HepG2 (cell line): ENCODE measurements around the gene TMED3.

Experiments used
- BHLHE40 ChIP-seq: IDR thresholded peaks from 2 replicates; pipeline ENCODE4 v1.6.1; 2011; ENCODE audit warnings: low read length, improper control_type of control experiment
- ESRRA ChIP-seq: sonication (generic); formaldehyde crosslinking; IDR thresholded peaks from 2 replicates; pipeline ENCODE4 v1.5.1; 2020; ENCODE audit warnings: mild to moderate bottlenecking, low read depth, missing genetic modification reagents
- FOXM1 ChIP-seq: sonication (generic); formaldehyde crosslinking; IDR thresholded peaks from 2 replicates; pipeline ENCODE4 v1.5.0; 2020; ENCODE audit warnings: missing genetic modification reagents
- NCOA2 ChIP-seq: sonication (generic); formaldehyde crosslinking; IDR thresholded peaks from 2 replicates; pipeline ENCODE4 v1.8.0; 2022; ENCODE audit warnings: inconsistent platforms
- ZNF251 ChIP-seq: sonication (generic); formaldehyde crosslinking; IDR thresholded peaks from 2 replicates; pipeline ENCODE4 v1.9.0; 2021; ENCODE audit warnings: mild to moderate bottlenecking, missing genetic modification reagents
- TF ChIP-seq, protein P1 (sequence below): sonication (generic); formaldehyde crosslinking; IDR thresholded peaks from 2 replicates; pipeline ENCODE4 v1.4.0; 2020; ENCODE audit warnings: mild to moderate bottlenecking, missing genetic modification reagents
- TF ChIP-seq, protein P2 (sequence below): sonication (generic); formaldehyde crosslinking; IDR thresholded peaks from 2 replicates; pipeline ENCODE4 v1.5.0; 2020; ENCODE audit warnings: mild to moderate bottlenecking, missing genetic modification reagents, moderate library complexity
- TF ChIP-seq, protein P3 (sequence below): sonication (generic); formaldehyde crosslinking; IDR thresholded peaks from 2 replicates; pipeline ENCODE4 v1.4.0; 2020; ENCODE audit warnings: missing genetic modification reagents

DNA sequence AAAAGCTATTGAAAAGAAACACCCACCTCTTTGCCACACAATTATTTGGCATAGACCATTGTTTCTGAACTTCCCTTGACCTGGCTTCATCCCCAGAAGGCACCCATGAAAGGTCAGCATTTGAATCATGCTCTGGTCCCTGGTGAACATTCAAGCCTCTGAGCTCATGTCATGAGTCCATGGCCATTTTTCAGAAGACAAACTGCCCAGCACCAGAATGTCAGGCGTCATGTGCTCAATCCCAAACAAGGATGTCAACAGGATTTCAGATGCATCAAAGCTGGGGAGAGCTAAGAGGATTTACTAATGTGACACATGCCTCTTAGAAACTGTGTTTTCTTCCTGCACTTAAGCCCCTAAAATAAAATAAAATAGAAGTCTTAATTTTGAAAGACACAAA is 41.3 kb downstream of the TMED3 start:
- TF ChIP-seq, protein P1, sequence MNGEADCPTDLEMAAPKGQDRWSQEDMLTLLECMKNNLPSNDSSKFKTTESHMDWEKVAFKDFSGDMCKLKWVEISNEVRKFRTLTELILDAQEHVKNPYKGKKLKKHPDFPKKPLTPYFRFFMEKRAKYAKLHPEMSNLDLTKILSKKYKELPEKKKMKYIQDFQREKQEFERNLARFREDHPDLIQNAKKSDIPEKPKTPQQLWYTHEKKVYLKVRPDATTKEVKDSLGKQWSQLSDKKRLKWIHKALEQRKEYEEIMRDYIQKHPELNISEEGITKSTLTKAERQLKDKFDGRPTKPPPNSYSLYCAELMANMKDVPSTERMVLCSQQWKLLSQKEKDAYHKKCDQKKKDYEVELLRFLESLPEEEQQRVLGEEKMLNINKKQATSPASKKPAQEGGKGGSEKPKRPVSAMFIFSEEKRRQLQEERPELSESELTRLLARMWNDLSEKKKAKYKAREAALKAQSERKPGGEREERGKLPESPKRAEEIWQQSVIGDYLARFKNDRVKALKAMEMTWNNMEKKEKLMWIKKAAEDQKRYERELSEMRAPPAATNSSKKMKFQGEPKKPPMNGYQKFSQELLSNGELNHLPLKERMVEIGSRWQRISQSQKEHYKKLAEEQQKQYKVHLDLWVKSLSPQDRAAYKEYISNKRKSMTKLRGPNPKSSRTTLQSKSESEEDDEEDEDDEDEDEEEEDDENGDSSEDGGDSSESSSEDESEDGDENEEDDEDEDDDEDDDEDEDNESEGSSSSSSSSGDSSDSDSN: no peak
- no peak for TF ChIP-seq ESRRA (CRISPR knock-in tag)
- no peak for TF ChIP-seq BHLHE40
- TF ChIP-seq, protein P2, sequence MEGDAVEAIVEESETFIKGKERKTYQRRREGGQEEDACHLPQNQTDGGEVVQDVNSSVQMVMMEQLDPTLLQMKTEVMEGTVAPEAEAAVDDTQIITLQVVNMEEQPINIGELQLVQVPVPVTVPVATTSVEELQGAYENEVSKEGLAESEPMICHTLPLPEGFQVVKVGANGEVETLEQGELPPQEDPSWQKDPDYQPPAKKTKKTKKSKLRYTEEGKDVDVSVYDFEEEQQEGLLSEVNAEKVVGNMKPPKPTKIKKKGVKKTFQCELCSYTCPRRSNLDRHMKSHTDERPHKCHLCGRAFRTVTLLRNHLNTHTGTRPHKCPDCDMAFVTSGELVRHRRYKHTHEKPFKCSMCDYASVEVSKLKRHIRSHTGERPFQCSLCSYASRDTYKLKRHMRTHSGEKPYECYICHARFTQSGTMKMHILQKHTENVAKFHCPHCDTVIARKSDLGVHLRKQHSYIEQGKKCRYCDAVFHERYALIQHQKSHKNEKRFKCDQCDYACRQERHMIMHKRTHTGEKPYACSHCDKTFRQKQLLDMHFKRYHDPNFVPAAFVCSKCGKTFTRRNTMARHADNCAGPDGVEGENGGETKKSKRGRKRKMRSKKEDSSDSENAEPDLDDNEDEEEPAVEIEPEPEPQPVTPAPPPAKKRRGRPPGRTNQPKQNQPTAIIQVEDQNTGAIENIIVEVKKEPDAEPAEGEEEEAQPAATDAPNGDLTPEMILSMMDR (CRISPR knock-in tag): no peak
- TF ChIP-seq FOXM1 (CRISPR knock-in tag): no peak
- TF ChIP-seq, protein P3, sequence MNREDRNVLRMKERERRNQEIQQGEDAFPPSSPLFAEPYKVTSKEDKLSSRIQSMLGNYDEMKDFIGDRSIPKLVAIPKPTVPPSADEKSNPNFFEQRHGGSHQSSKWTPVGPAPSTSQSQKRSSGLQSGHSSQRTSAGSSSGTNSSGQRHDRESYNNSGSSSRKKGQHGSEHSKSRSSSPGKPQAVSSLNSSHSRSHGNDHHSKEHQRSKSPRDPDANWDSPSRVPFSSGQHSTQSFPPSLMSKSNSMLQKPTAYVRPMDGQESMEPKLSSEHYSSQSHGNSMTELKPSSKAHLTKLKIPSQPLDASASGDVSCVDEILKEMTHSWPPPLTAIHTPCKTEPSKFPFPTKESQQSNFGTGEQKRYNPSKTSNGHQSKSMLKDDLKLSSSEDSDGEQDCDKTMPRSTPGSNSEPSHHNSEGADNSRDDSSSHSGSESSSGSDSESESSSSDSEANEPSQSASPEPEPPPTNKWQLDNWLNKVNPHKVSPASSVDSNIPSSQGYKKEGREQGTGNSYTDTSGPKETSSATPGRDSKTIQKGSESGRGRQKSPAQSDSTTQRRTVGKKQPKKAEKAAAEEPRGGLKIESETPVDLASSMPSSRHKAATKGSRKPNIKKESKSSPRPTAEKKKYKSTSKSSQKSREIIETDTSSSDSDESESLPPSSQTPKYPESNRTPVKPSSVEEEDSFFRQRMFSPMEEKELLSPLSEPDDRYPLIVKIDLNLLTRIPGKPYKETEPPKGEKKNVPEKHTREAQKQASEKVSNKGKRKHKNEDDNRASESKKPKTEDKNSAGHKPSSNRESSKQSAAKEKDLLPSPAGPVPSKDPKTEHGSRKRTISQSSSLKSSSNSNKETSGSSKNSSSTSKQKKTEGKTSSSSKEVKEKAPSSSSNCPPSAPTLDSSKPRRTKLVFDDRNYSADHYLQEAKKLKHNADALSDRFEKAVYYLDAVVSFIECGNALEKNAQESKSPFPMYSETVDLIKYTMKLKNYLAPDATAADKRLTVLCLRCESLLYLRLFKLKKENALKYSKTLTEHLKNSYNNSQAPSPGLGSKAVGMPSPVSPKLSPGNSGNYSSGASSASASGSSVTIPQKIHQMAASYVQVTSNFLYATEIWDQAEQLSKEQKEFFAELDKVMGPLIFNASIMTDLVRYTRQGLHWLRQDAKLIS: no peak
- TF ChIP-seq NCOA2 (CRISPR knock-in tag): no peak
- no peak for TF ChIP-seq ZNF251 (CRISPR knock-in tag)
